ENCODE measurements around the gene NCK2. TPM values are rescaled to one million over a fixed set of nuclear protein-coding genes. Genes with fewer than 3 reads are reported as not detected.
A peak's percentile ranks its signal among the peaks of the same experiment; 100 is the strongest.

Gene NCK2
- total RNA-seq, 1 experiment from 2014 or later = 12.4 TPM

DNA sequence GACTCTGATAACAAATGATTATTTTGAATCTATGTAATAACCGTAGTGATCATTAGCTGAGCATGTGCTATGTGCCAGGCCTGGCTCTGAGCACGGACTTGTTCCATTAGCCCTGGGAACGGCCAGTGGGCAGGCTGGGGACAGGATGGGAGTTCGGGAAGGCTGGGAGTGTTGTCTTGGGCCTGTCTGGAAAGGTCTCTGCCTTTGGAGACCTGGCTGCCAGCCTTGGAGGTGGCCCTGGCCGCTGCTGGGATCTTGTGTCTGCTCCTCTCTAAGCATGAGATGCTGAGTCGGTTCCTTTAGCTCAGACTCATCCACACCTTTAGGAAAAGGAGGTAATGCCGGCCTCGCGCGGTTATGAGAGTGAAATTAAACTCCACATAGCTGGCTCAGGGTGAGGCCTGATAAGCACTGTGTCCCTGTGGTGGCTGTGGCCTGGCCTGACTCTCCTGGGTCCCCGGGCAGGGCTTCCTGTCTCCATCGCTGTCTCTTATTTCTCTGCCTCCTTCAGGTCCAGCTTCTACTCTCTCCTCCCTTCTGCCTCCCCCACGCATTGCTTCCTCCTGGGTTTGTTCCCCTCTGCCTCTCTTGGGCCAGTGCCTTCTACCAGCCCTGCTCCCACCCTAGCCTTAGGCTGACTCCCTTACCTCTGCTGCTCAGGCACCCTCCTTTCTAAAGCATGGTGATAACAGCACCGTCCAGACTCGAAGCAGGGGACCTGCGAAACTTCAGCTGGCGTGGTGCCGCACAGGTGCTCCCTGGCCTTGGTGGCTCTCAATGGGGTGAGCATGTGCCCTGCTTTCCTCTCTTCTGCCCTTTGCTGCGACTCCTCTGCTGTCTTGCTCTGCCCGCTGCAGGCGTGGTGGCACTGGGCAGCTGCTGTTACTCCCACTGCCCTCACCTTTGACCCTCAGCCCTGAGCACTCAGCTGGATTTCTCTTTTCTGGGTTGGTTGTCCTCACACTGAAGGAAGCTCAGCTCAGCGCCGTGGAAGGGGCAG lies 41.8 kb downstream of the NCK2 start:
- DNase-seq (ENCODE audit: low spot score) = no peak
- in situ Hi-C loops (cut with HindIII; ENCODE audit: low sequenced_read_pairs) = no loop called here

DNA sequence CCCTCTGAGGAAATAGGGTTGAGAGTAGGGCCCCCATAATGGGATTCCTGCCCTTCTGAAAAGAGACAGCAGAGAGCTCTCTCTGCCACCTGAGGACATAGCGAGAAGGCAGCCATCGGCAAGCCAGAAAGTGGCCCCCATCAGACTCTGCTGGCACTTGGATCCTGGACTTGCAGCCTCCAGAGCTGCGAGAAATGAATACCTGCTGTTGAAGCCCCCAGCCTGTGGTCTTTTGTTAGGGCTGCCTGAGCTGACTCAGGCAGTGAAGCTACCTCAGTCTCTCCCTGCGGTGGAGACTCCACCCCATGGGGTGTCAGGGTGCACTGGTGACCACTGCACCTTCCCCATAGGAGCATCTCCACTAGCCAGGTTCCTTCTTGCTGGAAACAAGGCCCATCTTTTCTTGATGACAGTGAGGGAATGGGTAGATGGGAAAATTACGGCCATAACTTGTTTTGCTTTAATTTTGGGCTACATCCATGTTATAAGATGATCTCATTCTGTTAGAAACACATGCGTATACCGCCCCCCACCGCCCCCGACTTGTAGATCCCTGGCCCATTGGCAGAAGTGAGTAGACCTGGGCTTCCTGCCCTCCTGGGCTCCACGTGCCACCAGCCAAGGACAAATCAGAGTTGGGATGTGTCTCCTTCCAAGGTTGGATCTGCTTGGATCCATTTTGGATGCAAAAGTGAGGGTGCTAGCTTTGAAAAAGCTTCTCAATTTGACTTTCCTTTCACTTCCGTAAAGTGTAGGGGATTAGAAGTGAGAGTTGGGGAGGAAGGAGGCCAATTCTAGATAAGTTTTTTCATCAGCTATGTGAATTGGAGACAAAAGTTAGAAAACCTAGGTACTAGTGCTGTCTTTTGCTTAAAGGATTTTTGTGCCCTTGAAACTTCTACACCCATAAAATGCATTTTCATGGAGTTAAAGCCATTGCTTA lies 42.9 kb downstream of the NCK2 start:
- in situ Hi-C loops (cut with HindIII; ENCODE audit: low sequenced_read_pairs) = no loop called here

DNA sequence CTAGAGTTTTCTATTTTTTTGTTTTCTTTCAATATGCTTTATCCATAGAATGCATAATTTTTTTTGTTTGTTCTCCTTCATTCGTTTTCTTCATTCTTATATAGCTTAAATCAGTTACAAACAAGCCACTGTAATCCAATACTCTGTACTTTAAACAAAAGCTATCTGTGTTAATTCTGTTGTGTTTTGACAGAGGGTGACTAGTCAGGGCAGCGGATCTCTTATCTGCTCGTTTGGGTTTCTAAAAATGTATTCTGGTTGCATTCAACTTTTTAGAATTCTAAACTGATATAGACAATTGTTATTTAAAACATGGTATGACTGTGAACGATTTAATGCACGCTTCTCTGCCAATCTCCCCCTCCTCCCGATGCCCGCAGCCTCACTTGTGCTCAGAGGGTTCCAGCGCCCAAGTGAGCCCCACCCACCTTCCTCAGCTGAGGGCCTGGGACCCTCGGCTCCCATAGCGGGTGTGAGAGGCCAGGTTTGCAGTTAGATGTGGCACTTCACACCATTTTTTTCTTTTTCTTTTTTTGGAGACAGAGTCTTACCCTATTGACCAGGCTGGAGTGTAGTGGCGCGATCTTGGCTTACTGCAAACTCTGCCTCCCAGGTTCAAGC lies 44.1 kb downstream of the NCK2 start:
- in situ Hi-C loops (cut with HindIII; ENCODE audit: low sequenced_read_pairs) = no loop called here
- no peak for DNase-seq (ENCODE audit: low spot score)

More for the DNA sequence above, 42.9 kb downstream of the NCK2 start:
- no peak for DNase-seq (ENCODE audit: low spot score)

GRCh38 chr2:105789745-105790460 lies 45.2 kb downstream of the NCK2 start:
- peak; percentile 48 for DNase-seq (ENCODE audit: low spot score)
- in situ Hi-C loops (cut with HindIII; ENCODE audit: low sequenced_read_pairs) = no loop called here

- in situ Hi-C loops (cut with HindIII; ENCODE audit: low sequenced_read_pairs) = no loop called here
- DNase-seq (ENCODE audit: low spot score) = no peak
Observed at GRCh38 chr2:105790461-105791149, 45.9 kb downstream of the NCK2 start.

GRCh38 chr2:105791229-105791628 lies 46.5 kb downstream of the NCK2 start:
- no peak for DNase-seq (ENCODE audit: low spot score)
- in situ Hi-C loops (cut with HindIII; ENCODE audit: low sequenced_read_pairs) = no loop called here

GRCh38 chr2:105792561-105792960 lies 47.8 kb downstream of the NCK2 start:
- in situ Hi-C loops (cut with HindIII; ENCODE audit: low sequenced_read_pairs) = no loop called here
- DNase-seq (ENCODE audit: low spot score) = no peak

DNA sequence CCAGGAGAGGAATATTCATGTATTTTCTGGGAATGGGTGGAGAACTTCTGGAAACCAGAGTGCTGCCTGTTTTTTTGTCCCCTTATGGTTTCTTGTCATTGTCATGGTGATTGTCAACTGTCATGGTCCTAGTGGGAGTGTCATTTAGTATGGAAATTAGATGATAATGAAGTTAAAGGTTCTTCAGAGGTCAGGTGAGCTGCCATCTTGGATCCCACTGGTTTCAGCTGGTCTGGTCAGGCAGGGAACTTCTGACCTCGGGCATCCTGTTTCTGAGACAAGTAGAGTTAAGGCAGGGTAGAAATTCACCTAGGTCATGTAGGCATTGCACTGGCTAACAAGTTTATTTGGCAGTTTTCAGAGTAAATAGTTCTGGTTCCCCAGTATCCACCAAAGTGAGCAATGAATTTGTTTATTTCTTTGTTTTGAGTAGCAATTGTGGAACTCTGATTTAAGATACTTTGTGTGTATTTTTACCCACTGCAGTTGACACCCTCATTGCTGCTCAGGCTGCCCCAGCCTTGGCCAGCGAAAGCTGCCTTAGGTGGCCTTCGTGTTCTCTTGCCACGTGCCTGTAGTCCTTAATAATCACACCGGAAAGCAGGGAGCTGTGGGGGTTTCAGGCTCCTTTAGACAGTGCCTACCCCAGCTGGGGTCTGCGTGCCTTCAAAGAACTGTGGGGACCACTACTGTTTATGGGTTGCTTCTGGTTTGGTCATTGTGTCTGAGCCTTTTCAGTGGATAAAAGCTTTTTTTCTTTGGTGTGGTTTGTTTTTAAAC lies 48.7 kb downstream of the NCK2 start:
- no peak for DNase-seq (ENCODE audit: low spot score)
- in situ Hi-C loops (cut with HindIII; ENCODE audit: low sequenced_read_pairs) = no loop called here

GRCh38 chr2:105794926-105795574 lies 50.3 kb downstream of the NCK2 start:
- DNase-seq (ENCODE audit: low spot score) = no peak
- in situ Hi-C loops (cut with HindIII; ENCODE audit: low sequenced_read_pairs) = no loop called here

DNA sequence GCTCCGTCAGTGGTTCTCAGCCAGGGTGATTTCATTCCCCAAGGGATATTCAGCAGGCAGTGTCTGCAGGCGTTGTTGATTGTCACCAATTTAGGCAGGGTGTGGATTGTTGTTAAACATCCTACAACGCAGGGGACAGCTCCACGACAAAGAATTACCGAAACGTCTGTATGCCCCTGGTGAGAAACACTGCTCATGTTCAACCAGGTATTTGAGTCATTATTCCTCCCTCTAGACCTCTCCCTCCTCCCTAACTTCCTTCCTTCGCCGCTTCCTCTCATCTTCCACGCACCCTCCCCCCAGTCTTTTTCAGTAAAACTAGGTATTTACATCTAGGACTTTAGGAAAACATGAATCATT lies 50.8 kb downstream of the NCK2 start:
- in situ Hi-C loops (cut with HindIII; ENCODE audit: low sequenced_read_pairs) = no loop called here
- no peak for DNase-seq (ENCODE audit: low spot score)

- in situ Hi-C loops (cut with HindIII; ENCODE audit: low sequenced_read_pairs) = no loop called here
- peak; percentile 69 for DNase-seq (ENCODE audit: low spot score)
Observed at GRCh38 chr2:105796131-105796638, 51.5 kb downstream of the NCK2 start.

DNA sequence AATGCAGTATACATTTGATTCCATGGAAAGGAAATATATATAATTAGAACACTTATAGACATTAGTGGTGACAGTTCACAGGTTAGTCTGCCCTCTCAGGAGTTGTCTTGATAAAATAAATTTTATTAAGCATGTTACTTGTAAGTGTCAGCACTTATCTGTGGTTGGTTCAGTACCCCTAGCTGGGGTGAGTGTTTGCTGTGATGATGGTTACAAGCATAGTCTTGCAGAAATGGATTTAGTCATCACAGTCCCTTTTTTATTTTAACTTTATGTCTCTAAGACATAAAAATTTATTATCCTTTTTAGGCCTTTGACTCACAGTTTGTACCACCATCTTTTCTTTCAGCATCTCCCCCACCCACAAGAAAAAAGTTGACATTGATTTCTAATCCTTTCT lies 52.1 kb downstream of the NCK2 start:
- no peak for DNase-seq (ENCODE audit: low spot score)
- in situ Hi-C loops (cut with HindIII; ENCODE audit: low sequenced_read_pairs) = no loop called here

GRCh38 chr2:105797298-105797819 lies 52.6 kb downstream of the NCK2 start:
- in situ Hi-C loops (cut with HindIII; ENCODE audit: low sequenced_read_pairs) = no loop called here
- DNase-seq (ENCODE audit: low spot score) = no peak

DNA sequence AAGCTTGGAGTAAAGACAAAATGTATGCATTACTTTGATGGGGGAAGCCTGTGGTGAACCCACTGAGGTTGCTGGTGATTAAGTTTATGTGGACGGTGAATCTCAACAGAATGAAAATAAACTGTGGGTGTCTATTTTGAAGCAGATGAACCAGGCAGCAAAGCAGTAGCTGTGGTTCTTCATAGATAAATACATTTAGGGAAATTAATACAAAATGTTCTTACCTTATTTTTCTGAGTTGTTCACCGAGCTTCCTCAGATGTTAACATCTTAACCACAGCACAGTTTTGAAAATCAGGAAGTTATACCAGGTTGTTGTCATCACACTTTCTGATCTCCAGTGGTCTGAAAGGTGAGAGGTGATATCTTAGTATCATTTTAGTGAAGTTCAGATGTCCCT lies 53.9 kb downstream of the NCK2 start:
- no peak for DNase-seq (ENCODE audit: low spot score)
- in situ Hi-C loops (cut with HindIII; ENCODE audit: low sequenced_read_pairs) = no loop called here

GRCh38 chr2:105800036-105800713 lies 55.5 kb downstream of the NCK2 start:
- in situ Hi-C loops (cut with HindIII; ENCODE audit: low sequenced_read_pairs) = no loop called here
- no peak for DNase-seq (ENCODE audit: low spot score)

GRCh38 chr2:105800953-105801635 lies 56.4 kb downstream of the NCK2 start:
- no peak for DNase-seq (ENCODE audit: low spot score)
- in situ Hi-C loops (cut with HindIII; ENCODE audit: low sequenced_read_pairs) = no loop called here

All from G401 (cell line).